GM11168 (cell line): ENCODE measurements around the gene MRPS21.

ENCODE experiments used
- in situ Hi-C: fragments of 300-500 bp; cut with MboI; formaldehyde crosslinking; loops from one replicate; pipeline ENCODE4 v1.12.0; 2022; ENCODE audit warnings: low sequenced_read_pairs; ENCODE audit not compliant: unreplicated experiment

The MRPS21 gene

DNA sequence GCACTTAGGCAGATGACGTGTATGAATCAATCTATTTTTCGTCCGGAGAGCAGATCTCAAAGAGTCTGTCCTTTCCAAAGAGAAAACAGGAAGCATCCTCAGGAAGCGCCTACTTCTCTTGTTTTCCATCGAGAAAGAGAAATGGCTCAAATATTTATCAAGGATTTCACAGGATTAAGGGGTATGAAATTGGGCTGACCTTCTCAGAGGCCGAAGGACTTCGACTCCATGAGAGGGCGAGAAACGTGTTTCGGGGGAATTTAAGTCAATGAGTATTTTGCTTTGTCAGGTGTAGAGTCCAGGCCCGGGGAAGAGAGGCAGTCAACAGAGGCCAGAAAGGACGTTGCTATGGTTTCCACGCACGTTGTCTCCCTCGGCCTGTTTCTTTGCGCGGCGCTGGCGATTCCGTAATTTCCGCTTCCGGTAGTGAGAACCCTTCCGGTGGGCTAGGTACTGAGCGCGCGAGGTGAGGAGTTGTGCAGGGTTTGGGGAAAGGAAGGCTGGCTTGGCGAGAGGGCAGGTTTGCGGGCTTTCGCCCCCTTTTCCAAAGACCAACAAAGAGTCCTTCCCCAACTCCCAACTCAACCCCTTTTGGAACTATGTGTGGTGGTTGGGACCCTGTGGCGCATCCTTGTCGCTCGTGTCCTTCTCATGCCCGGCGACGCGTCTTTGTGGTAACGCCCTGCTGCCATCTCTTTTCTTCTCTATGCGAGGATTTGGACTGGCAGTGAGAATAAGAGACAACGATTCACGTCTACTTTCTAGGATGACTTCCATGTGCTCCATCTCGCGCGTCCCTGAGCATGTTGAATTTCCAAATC lies at the start of gene MRPS21:
Gene MRPS21 (plus strand): TSS at position 429 of the 821 bp plus-strand sequence. CDS start 506 bp downstream, outside the sequence.
- in situ Hi-C loops: no loop called here

DNA sequence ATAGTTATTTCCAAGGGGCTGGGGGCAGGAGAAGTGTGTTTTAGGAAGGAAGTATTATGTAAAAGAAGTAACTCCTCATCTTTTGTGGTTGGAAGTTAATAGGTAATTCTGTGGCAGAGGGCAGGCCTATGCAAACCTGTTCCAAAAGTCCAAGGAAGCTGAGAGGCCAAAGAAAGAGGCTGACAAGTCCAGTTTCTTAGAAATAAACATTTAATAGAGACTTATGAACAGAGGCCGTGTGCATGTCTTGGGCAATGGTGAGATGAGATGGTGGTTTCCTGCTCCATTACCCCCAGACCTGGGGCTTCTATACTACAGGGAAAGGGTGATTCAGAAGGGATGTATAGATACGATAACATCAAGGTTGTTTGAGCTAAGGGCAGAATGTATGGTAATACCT lies 43.7 kb upstream of the MRPS21 start:
- in situ Hi-C loops: no loop called here

DNA sequence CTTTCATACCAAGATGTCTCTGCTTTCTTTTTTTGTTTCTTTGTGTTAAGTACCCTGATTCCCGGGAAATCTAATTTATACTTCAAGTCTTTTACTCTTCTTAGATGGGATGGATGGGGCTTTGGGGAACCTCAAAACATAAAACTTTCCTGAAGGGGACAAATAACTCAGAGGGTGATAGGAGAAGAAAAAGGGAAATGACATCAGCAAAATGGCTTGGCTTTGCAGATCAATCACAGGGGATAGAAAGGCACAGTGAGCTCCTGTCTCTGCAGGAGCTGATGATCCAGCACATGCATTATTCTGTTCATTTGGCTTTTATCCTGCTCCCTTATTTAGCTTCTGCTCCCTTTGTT lies 37.5 kb upstream of the MRPS21 start:
- in situ Hi-C loops: no loop called here

DNA sequence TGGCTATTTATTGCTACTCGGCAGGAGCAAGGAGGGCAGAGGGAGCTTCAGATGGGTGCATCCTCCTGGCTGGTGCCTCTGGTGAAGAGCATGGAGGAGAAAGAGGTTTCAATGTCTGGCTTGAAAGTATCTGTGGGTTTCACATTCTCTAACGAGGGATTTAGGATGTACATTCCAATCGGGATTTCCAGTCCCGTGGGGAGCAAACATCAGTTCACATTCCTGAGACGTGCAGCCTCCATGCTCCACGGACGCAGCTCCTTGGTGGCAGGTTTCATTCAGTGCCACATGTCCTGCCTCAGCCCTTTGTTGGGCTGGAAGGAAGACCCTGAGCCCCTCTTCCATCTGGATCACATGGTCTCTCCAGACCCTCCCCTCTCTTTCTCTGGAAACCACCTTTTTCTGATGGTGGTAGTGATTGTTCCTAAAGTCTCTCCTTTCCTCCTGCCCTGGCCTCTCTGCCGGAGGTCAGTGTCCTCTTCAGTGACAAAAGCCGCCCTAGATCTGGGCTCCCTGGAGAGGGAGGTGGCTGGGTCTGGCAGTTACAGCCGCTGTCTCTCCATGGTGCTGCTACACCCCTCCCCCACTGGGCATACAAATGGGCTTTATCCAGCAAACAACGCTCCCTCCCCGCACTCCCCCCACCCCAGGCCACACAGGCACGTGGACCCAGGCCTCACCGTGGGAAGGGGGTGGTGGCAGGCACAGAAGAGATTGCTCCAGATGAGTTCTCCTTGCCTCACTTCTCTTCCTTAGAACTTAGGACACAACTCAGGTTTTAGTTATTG lies 36.9 kb upstream of the MRPS21 start:
- in situ Hi-C loops: no loop called here

DNA sequence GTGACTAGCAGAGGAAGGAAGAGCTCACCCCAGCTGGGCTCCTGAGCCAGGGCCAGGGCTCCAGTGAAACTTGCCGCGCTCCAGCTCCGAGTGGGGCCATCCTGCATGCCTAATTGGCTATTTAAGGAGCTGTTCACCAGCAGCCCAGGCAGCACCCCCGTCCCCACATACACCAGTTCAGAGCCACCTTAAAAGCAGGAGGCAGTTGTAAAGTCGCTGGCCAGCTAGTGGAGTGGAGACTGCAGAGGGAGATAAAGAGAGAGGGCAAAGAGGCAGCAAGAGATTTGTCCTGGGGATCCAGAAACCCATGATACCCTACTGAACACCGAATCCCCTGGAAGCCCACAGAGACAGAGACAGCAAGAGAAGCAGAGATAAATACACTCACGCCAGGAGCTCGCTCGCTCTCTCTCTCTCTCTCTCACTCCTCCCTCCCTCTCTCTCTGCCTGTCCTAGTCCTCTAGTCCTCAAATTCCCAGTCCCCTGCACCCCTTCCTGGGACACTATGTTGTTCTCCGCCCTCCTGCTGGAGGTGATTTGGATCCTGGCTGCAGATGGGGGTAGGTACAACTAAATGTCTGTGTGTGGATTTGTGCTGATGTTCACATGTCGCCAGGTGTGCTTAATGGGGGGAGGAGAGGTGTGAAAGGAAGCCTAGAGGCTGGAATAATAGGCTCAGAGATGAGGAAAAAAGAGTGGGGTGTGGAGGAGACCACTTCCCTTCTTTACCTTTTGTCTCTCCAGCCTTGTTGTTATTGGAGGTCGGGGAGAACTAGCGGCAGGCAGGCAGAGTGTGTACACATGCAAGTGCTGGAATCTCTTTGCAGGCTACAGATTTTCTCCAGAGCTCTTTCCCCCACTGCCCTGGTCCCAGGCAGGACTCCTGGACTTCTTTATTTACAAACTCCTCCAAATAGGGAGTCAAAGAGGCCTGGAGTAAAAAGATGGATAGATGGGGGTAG lies 35.8 kb upstream of the MRPS21 start, which contains the start of gene CA14:
Gene CA14 (plus strand): TSS at position 151 of the 962 bp plus-strand sequence. CDS start 355 bp downstream, at position 506.
- in situ Hi-C loops: no loop called here

DNA sequence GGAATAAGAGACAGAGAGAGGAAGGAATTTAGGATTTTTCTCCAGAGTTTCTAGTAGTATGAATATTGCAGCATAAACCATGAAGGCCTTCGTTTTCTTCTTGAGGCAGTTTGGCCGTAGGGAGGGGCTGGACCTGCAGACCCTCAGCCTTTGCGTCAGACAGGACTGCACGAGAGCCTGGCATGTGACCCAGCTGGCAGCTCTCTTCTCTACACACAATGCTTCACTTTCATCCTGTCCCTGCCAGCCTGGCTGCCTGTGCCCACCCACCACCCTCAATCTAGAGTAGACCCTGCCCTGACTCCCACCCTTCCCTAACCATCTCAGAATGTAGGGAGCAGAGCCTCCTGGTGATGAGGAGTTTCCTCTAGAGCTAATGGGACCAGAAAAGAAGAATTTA lies 34.4 kb upstream of the MRPS21 start:
- in situ Hi-C loops: no loop called here

DNA sequence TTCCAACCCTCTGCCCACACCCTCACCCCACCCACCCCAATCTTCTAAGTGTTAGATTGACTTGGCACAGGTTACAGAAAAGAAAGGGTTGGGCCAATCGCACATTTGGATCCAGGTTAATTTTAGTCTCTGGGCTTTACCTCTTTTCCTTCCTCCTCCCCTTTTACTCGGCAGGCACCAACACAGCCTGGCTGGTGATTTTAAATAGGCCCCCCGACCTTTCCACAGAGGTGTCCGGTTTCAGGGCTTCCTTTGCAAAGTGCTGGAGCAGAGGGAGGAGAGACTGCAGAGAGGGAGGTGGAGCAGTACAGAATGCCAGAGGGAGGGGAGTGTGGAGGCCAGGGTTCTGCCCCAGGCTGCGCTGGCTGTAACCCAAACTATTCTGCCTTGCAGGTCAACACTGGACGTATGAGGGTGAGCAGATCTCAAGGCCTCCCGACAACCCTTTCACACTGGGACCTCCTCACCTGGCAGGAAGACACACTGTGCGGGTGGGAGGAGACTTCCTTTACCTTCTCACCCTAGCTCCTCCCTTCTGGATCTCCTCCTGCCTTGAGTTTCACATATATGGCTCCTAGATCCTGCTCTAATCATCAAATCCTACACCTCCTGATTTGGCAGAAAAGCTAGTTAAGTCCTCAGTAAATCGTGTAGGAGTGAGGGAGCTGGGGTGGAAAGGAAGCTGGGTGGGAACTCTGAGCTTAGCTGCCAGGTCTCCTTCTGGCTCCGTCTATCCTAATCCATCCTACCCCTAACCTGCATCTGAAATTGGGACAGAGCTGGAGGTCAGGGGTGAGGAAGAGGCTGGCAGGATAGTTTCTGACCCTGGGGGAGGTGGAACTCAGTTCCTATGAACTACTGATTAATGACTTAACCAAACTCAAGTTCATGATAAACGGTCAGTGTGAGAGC lies 33.6 kb upstream of the MRPS21 start:
- in situ Hi-C loops: no loop called here

DNA sequence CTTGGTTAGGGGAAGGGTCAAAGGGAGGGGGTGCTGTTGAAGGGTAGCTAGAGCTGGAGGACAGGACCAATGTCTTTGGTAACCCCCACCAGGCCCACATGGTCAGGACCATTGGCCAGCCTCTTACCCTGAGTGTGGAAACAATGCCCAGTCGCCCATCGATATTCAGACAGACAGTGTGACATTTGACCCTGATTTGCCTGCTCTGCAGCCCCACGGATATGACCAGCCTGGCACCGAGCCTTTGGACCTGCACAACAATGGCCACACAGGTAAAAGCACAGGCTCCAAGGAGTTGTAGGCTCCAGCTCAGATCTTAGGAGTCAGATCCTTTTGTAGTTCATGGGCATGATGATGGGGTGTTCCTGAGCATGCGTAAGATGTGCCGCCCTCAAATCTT lies 32.3 kb upstream of the MRPS21 start:
- in situ Hi-C loops: no loop called here

DNA sequence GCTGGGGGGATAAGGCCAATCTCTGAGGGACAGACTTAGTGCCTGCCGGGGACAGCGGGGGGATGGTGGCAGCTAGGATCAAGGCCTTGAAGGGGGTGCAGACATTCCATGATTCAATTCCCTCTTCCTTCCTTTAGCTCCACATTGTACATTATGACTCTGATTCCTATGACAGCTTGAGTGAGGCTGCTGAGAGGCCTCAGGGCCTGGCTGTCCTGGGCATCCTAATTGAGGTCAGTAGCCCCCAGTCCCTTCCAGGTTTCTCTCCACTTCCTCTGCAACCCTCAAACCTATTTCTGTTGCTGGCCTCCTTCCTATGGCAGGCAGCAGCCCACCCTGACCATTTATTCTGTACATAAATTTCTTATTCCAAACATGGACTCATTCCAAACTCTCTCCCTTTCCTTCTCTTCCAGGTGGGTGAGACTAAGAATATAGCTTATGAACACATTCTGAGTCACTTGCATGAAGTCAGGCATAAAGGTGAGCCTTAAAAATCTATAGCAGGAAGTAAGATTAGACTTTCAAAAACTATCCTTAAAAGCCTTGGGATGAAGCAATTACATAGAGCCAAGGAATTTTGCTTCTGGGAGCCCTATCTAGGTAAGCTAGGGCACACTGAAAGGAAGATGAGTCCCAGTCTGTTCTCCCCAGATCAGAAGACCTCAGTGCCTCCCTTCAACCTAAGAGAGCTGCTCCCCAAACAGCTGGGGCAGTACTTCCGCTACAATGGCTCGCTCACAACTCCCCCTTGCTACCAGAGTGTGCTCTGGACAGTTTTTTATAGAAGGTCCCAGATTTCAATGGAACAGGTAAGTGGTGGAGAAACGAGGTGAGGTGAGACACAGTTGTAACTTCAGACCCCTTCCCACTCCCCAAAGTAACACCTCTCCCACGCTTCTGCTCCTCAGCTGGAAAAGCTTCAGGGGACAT lies 31.0 kb upstream of the MRPS21 start:
- in situ Hi-C loops: no loop called here

DNA sequence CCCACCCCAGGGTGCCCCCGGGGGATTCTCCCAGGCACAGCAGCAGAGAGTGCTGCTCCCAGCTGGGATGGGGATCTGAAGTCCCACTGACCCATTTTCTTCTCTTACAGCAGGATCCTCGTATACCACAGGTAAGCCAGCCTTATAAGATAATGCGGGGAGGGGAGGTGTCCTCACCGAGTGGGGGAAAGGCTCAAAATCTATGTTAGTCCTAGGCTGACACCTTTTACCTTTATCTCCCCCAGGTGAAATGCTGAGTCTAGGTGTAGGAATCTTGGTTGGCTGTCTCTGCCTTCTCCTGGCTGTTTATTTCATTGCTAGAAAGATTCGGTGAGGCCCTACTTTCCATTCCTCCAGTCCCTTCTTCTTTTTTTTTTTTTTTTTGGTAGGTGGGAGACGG lies 30.1 kb upstream of the MRPS21 start:
- in situ Hi-C loops: no loop called here

DNA sequence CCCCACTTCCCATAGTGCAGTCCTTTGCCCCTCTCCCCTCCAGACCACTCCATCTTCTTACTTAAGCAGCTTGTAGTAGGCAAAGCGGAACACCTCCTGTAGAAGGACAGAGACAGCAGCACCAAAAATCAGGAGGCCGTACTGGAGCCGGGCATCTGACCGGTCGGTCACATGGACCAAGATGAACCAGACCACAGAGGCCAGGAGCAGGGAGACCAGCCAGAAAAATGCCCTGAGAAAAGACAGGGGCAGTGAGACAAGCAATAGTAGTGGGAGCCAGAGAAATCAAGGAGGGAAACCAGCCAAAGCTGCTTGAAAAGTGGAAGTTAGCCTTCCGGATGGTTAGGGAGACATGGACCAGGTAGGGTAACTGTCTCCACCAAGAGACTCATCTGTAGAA lies 25.8 kb upstream of the MRPS21 start:
- in situ Hi-C loops: no loop called here

DNA sequence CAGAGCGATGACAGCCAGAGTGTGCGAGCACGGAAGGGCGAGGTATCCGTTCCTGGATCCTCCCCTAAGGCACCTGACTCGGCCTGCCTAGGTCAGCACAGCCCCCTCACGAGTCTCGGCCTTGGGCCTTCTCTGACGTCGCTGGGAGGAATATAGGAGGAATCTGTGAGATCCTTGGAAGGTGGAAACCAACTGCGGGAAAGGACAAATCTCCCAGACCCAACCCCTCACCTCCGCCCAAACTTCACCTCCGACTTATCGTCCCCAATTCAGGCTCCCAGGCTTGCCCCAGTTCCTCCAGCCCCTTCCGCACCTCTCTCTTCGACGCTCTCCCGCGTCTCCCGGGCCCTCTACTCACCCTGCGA lies 25.3 kb upstream of the MRPS21 start:
- in situ Hi-C loops: no loop called here

DNA sequence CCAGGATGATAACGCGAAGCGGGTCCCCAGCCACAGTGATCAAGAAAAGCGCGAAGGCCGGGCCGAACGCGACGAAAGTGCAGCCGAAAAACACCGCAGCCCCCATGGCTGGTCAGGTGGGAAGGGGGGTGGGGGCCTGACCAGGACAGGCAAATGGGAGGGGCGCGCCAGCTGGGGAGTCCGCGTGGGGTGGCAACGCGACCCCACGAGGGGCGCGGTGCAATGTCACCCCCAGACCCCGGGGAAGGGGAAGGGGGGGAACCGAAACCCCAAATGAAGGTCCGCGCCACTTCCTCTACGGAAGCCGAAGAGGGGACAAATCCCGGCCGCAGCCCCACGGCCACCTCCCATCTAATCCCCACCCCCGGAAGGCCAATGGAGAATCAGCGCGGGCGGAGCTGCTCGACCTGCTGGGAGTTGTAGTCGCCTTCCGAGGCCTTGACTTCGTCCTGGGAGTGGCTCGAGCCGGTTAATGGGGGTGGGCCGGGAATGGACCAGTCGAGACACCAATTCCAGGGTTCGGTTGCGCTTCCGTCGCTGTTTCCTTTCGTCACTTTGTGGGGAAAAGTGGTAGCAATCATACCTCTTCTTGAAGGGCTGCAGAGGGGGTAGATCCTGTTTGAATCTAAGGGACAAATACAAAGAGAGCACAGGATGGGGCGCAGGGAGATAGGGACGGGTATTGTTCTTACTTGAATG lies 24.8 kb upstream of the MRPS21 start, which contains the start of gene APH1A:
Gene APH1A (minus strand): TSS at position 312 of the 699 bp plus-strand sequence. CDS start 206 bp downstream, at position 106.
- in situ Hi-C loops: no loop called here

DNA sequence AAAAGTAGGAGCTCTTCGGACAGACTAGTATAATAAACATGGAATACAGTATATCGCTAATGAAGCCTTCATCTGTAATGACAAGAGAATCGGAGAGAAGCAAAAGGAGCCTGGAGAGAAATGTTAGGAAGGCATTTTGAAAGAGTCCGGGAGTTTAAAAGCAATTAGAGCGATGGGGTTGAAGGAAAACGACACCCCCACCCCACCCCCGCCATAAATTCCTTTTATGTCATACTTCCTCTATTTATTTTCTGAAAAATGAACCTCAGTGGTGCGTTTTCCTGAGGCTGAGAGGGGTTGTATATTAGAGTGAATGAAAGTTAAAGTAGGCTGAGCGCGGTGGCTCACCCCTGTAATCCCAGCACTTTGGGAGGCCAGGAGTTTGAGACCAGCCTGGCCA lies 24.2 kb upstream of the MRPS21 start:
- in situ Hi-C loops: no loop called here

DNA sequence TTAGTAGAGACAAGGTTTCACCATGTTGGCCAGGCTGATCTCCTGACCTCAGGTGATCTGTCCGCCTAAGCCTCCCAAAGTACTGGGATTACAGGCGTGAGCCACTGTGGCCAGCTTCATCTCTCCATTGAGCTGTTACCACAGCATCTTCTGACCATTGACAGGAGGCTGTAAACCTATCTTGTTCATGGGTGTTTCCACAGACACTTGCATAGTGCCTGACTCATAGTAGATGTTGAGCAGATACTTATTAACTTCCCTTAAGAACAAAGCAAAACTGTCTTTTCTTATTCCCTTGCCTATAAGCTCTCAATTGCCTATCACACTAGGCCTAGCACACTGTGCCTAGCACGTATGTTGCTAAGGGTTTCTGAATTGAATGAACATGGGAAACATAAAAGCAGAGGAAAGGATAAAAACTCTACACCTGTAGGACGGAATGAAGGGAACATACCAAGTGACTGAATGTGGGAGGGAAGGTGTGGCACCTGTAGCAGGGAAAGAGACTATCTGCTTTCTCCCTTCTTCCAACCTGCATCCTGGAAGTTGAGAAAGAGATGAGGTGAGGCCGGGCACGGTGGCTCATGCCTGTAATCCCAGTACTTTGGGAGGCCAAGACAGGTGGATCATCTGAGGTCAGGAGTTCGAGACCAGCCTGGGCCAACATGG lies 22.2 kb upstream of the MRPS21 start:
- in situ Hi-C loops: no loop called here

DNA sequence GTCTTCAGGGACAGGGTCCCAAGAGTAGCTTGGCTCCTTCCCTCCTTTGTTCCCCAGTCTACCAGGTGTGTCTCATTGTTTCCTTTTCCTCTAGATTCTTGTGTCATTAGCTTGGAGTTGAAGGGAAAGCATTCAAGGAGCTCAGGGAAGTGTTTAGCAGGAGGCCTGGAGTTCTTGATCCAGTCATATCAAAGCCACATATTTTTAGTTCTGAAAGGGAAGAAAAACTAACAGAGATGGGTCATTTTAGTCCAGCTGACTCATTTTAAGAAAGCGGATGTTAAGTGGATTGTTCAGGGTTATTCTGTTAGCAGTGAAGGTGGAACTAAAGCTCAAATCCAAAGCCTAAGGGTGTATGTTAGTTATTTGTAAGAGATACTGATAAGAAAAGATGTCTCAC lies 20.4 kb upstream of the MRPS21 start:
- in situ Hi-C loops: no loop called here

DNA sequence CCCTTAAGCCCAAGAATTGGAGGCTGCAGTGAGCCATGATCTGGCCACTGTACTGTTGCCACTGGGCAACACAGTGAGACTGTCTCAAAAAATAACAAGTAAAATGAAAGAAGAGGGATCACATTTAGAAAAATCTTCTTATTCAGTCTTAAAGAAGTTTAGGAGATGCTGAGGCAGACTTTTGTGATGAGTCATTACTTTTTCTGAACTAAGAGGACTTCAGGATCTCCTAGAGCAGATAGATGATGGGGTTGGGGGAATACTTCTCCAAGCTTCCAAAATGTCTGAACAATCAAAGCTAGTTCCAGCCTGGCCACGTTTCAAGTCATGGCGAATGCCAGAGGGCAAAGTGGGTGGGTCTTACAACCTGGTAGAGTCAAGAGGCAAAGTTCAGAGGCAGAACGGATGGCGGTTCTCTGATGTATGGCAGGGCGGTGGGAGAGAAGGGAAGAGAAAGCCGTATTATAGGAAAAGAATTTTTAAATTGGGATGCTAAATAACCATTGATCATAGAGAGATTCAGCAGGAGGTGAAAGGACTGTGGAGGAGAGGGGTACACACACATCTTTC lies 13.4 kb upstream of the MRPS21 start:
- in situ Hi-C loops: no loop called here
